Measurements from ENCODE around the gene MAP7.
"Not testable (repeated sequence)": the region's sequence is repeated elsewhere in the genome, so short reads cannot be mapped to it uniquely, and the experiment has no call there.

The MAP7 gene

DNA sequence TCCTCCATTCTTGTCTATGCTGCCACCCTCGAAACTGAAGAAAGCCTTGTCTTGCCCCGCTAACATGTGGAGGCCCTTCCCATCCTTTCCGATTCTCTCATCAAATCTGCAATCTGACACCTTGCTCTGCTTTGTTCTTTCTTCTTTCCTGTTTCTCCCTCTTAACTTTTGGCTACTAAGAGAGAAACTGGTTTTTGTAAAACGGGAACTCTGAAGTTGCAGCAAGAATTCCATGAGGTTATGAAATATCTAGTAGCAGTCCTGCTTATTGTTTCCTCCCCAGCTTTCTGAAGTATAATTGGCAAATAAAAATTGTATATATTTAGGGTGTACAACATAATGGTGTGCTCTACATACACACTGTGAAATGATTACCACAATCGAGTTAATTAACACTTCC lies 80.2 kb downstream of the MAP7 start:
- no peak for DNase-seq (ENCODE audit: low read depth in 2 of 2)

DNA sequence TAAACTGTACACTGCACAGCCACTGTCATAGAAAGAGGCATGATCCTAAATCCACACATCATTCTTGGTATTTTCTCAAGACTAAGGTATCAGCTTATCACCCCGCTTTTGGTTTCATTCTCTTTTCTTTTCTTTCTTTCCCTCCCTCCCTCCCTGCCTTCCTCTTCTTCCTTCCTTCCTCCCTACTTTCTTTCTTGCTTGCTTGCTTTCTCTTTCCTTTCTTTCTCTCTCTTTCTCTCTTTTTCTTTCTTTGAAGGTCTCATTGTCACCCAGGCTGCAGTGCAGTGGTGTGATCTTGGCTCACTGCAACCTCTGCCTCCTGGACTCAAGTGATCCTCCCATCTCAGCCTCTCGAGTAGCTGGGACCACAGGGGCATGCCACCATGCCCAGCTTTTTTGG lies 81.1 kb downstream of the MAP7 start:
- no peak for DNase-seq (ENCODE audit: low read depth in 2 of 2)

DNA sequence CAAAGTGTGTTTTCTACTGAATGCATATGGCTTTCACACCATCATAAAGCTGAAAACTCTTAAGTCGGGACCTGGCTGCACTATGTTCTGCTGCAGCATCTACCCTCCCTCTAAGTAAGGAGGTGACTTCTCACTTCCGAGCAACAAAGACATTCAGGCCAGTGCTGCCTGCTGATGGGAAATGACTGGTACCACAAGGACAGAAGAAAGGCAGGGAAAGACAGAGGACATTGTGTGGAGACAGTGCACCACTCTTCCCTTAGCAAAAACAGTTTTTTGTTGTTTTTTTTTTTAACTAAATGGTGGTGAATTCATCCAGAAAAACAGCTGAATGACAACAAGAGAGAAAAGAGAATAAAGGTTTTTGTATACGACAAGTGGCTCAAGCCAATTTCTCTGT lies 81.5 kb downstream of the MAP7 start:
- no peak for DNase-seq (ENCODE audit: low read depth in 2 of 2)

DNA sequence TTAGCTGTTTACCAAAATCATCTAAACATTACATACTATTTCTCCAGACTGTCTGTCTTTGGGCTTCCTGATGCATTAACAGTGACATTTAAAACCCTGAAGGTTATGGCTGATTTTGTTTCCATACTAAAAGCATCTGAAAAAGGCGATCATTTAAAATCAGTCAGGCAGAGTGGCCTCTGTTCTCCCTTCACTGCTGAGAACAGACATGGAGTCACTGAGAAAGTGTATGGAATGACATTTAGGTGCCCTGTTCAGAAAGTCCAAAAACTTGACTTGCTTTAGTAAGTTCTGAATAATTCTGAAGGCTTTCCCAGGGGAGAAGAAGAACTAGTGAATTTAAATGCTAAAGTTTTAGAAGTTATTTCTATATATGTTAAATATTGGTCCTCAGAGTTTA lies 83.0 kb downstream of the MAP7 start:
- DNase-seq (ENCODE audit: low read depth in 2 of 2), result no peak

DNA sequence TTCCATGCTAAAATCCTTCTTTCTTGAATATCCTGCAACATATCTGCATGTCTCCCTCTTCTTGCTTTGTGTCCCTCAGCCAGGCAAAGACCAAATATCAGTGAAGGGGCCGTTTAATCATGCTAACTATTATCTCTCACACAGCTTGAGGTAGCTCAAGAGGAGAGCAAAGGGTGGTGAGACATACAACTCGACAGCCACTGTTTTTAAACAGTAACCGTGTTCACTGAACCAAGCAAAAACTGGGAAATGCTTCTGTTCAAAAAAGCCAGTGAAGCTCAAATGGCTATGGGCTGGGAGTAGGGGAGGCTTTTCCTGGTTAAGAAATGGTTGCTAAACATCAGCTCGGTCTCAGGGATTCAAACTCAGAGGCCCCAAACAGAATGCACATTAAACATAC lies 83.4 kb downstream of the MAP7 start:
- no peak for DNase-seq (ENCODE audit: low read depth in 2 of 2)

DNA sequence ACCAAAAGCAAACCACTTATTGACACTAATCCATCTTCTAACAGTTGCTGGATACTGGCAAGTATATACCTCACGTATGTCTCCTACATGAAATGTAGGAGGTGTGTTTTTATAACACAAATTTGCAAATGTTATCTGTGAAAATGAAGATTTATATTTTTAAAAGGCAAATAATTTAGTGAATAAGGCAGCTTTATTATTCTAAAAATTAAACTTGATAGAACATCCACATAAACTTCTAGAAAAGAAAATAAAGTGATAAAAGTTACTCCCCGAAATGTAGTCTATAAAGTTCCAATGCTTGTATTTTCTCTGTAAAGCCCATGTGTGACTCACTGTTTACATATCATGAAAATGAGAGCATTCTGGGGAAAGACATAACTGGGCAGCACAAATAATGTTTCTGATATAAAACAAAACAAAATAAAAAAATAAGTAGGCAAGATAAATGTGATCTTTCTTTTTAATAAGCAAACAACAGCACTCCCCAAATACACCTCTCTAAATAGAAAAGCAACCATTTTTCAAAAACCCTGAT lies 84.4 kb downstream of the MAP7 start:
- DNase-seq (ENCODE audit: low read depth in 2 of 2), result no peak

DNA sequence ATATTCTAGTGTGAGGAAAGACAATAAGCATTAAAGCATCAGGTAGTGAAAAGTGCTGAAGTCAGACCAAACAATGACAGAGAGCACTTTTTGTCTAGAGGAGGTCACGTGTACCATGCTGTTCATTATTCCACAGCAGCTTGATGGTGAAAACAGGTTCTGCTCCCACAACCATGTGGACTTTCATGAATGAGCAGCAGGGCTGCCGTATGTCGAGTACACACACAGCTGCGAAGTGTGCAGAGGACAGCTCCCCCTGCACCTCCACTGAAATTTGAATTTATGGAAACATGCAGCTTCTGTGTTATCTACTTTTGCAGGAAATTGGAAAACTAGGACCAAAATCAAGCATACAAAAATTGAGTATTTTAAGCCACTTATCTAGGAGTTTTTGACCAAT lies 85.3 kb downstream of the MAP7 start:
- no peak for DNase-seq (ENCODE audit: low read depth in 2 of 2)

DNA sequence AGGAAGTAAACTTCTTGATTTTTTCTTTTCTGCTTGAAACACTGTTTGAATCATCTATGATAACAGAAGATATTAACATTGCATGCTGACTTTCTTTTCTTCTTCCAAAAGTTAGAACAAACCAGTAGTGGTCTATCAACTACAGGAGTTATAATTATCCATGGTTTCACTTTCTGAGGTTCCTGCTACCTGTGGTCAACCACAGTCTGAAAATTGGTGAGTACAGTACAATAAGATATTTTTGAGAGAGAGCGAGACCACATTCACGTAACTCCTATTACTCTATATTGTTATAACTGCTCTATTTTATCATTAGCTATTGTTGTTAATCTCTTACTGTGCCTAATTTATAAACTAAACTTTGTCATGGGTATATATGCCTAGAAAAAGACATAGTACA lies 86.1 kb downstream of the MAP7 start:
- no peak for DNase-seq (ENCODE audit: low read depth in 2 of 2)

DNA sequence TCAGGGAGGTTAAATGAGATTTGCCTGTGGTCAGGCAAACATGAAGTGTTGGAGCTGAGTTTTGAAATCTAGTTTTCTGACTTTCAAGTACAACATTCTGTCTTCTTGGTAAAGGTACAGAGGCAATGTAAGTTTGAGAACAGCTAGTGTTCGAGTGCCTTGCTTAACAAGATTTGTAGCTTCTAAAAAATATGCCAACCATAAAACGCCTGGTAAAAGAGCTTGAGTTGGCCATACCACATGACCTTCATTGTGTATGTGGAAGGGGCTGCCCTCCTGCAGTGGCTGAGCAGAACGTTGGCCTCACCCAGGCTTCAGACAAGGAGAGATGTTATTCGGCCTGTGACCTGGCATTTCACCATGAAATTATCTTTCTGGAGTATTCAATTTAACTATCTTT lies 86.5 kb downstream of the MAP7 start:
- no peak for DNase-seq (ENCODE audit: low read depth in 2 of 2)

DNA sequence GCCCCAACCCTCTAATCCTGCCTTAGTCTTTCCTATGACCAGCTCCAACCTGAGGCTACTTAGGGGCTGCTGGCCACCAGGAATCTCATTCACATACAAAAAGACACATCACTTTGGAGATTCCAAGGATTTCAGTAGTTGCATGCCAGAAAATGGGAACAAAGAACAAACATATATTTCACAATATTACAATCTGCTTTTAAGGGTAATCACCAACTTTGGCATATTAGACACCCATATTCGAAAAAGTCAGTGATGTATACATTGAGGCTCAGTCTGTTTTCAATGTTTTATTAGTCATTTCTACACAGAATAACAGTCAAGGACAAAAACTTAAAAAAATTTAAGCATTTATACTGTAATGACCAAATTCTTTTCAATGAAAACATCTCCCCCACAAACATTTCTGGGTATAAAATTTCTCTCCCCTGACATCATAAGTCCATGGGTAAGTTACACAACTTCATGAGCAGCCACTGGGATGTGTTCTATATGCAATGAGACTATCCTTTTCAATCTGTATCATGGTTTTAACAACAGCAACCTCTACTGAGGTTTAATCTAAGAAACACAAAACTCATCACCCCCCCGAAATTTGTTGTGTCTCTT lies 103.5 kb downstream of the MAP7 start:
- DNase-seq (ENCODE audit: low read depth in 2 of 2), result peak; percentile 24 to 26

DNA sequence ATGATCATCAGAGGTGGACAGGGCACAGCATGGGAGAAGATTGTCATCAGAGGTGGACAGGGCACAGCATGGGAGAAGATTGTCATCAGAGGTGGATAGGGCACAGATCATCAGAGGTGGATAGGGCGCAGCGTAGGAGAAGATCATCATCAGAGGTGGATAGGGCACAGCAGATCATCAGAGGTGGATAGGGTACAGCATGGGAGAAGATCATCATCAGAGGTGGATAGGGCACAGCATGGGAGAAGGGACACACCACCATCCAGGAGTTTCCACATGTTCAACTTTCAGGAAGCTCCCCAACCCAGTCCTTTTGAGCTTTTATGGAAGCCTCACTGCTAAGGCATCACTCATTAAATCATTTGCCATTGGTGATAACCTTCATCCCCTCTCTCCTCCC lies 104.1 kb downstream of the MAP7 start:
- no peak for DNase-seq (ENCODE audit: low read depth in 2 of 2)

DNA sequence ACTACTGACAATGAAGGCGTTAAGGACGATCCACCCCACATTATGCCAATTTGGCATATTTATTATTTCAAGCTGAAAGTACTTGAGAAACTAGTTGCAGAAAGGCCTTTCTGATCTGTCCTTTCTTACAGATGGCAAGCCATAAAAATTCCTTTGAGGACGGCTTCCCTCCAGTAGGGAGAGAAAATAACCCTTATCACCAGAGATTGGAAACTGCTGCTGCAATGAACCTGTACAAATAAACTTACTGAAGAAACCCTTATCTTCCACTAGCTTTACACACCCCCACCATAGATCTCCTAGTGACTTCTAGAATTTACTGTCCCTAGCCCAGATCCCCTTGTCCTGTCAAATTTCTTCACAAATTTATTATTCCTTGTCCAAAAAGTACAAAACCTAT lies 105.2 kb downstream of the MAP7 start:
- DNase-seq (ENCODE audit: low read depth in 2 of 2), result no peak

DNA sequence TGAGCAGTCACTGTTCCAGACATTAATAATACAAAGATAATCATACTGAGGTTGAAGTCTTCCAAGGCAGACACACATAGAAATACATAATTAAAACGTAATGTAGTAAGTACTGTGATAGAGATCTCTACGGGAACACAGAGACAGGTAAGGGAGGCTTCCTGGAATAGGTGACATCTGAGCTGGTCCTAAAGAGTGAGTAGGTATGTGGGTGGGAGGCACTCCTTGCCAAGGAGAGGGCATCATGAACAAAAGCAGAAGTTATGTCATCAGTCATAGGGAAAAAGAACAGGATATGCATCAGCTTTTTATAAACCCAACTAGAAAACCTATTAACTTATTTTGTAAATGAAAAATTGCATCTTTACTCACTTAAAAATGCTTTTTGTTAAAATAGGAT lies 110.0 kb downstream of the MAP7 start:
- no peak for DNase-seq (ENCODE audit: low read depth in 2 of 2)

DNA sequence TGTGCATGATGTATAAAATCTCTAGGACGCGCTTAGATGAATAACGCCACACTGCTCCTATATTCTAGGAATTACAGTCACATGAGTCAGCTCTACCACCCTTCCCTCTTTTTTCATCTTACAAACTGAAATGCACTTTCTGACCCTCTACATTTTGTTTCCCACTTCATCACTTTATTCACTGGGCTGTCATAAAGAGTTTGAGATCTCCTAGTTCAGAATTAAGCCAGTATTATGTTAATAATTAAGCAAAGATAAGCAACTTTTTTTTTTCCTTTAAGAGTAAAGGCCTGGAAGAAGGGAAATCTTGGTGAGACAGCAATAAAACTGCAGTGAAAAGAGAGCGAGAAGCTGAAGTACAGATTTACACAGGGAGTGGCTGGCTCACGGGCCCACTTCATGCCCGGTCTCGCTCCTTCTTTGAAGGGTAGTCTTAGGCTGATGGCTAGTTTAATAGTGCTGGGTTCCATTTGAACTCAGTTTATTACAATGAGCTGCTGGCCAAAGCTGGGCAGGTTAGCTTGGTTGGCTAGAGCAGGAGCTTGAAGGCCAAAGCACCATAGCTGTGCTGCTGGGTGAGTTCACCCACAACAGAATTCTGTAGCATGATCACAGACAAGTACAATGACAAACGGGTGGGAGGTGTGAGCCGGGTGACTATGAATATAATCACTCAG lies 110.6 kb downstream of the MAP7 start:
- no peak for DNase-seq (ENCODE audit: low read depth in 2 of 2)

DNA sequence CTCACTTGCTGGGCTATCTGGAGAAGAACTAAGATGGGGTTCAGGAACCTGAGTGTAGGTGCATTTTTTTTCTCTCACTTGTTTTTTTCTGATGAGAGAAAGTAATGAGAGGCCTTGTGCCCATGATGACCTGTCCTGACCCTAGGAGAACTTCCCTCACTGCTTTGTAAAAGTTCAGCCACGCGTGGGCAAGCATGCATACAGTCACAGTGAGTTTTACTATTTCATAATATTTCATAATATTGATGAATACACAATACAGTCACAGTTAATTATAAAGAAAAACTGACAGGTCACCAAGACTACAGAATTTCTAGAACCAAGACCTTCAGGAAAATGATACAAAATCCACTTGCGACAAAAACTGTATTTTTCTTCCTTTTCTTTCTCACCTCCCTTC lies 111.8 kb downstream of the MAP7 start:
- no peak for DNase-seq (ENCODE audit: low read depth in 2 of 2)

DNA sequence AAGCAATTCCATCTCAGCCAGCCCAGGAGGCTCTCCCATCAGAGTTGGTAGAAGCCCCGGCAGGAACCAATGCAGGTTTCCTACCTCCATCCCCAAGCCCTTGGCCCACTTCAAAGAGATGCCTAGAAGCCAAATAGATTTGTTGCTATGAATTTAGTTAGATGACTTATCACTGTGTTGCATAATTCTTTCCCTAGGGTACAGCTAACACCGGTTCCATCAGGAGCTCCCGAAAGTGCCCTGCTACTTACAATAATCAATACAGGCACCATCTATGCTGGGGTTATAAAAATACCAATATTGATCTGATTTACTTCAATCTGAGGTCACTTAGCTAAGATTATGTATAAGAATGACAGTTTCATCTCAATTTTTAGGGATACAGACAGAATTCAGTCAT lies 113.0 kb downstream of the MAP7 start:
- DNase-seq (ENCODE audit: low read depth in 2 of 2), result no peak

DNA sequence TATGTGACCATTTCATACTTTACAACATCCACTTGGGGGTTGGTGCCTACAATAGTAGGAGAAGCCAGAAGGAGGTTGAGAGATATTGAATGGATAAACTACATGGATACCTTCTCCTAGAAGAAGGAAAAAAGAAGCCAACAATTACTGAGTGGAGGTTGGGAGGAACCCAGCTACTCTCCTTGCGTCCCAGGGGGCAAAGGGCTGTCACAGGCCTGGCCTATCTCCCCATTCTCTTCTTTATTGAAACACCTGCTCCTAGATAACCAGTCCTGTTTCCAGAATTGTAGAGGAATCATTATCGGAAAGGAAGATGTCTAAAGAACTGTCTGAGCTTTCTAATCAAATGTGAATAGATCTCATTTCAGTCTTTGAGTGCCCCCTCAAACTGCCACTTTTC lies 115.1 kb downstream of the MAP7 start:
- DNase-seq (ENCODE audit: low read depth in 2 of 2), result no peak

DNA sequence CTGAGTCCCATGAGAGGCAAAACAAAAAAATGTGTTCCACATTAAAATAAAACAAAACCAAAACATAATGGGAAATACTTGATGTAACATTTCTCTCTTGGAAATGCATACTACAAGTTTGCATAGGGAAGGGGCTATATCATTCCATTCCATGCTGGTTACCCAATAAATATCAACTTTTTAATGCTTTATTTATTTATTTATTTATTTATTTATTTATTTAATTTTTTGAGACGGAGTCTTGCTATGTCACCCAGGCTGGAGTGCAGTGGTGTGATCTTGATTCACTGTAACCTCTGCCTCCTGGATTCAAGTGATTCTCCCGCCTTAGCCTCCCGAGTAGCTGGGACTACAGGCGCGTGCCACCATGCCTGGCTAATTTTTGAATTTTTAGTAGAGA lies 118.9 kb downstream of the MAP7 start:
- DNase-seq (ENCODE audit: low read depth in 2 of 2), result not testable (repeated sequence)

DNA sequence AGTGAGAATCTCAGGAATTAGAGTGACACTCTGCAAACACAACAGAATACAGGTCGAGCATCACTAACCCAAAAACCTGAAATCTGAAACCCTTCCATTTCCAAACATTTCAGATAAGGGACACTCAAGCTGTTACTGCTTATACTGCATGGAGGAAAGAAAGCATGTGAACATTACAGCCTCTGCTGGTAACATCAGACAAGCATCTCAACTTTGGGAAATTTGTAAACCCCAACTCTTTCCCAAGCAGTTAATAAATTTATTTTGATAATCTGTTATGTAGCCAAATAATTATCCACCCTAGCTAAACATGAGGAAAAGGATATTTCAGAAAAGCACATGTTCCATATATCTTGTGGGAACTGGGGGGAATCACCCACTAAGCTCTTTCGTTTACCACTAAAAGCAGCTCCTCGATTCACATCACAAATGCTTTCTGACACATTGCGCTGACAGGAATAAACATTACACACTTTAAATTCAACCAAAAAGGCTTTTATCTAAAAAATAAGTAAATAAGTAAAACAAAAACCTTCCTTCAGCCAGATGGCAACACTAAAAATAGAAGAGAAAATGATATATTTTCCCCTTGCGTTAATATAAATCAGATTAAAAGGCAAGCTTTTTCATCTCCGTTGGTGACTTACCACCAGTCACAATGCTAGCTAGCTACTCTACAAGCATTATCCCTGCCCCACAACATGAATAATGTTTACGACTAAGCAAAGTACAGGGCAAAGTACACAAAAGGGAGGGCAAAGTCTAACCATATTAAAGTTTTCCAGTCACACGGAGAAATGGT lies 120.8 kb downstream of the MAP7 start:
- no peak for DNase-seq (ENCODE audit: low read depth in 2 of 2)

DNA sequence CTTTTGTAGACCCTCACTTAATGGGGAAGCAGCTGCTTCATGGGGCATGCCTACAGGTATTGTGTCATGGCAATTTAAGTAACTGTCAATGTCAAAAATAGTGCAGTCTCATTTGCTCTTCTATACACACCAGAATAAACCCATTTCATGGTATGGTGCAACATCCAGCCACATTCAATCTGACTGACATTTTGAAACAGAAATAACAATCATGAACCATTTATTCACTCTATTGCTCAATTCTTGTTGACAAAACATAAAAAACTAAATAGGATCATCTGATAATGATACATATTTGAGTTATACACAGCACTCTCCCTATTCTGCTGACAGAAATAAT lies 122.9 kb downstream of the MAP7 start:
- no peak for DNase-seq (ENCODE audit: low read depth in 2 of 2)

DNA sequence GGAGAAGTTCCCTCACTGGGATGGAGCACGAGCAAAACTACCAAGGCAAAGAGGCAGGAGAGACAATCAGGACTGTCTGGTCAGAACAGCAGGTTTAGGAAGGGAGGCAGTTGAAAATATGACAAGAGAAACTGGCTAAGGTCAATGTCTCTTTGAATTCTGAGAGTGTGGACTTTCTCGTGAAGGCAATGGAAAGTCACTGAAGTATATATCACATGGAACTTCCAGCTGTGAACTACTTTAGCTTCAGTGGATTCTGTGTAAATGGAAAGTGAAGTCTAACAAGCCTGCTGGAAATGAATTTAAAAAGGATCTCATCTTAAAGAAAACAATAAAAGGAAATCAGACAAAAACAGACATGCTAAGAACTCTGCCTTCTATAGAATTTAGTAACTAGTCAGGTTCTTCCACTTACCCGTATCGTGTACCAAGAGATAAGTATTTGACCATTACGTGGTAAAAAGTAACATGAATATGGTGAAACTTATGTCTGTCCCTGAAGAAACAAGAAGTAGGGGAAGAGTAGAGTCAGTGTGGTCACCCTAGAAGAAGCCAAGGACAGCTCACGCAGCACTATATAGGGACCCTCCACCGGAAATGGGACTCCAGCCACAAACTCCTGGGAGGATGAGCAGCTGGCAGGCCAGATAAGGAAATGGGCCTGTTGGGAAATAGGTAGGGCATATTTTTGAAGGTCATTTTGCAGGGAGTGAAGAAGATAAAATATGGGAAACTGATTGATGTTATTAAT lies 123.4 kb downstream of the MAP7 start:
- no peak for DNase-seq (ENCODE audit: low read depth in 2 of 2)

DNA sequence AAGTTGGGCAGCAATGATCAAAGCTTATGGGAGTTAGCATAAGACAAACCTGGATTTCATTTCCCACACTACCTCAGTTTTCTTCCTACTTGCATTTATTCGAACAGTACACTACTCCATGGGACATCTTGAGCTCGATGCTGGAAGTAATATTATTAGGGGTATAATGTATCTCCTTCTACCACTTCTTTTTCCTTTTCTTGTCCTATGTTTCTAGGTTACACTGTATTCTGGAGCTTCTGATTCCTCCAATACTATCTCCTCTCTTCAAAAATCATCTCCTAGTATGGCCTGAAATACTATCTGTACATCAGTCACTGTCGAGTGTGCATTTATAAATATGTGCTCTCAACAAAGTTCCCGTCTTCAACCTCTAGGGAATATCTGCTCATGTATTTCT lies 124.4 kb downstream of the MAP7 start:
- DNase-seq (ENCODE audit: low read depth in 2 of 2), result no peak

Measured in fibroblast of skin of left quadriceps (primary cell).